Measurements from ENCODE around the gene ALG11. TPM values are rescaled to one million over a fixed set of nuclear protein-coding genes. Genes with fewer than 3 reads are reported as not detected.

ALG11 gene
- total and polyA plus RNA-seq, 12 donors = 2.8 to 24.9 (median 21.0) TPM

GRCh38 chr13:52033039-52033438, 20.8 kb downstream of the ALG11 start:
- TF ChIP-seq CTCF (IDR thresholded peaks at IDR 0.05) = no peak
- no peaks in the 10 kb centered on the region for H3K9me3 ChIP-seq
- ATAC-seq (no peak), DNase-seq (no peak)
- no peaks in the 10 kb centered on the region for H3K4me1 ChIP-seq
- 85 to 88% methylated on average over 2 of the region's 2 CpGs for WGBS, 2 donors
- no peak overlapping the region for H3K27ac ChIP-seq
- intact Hi-C loops (cut with DNase I) = no loop called here
- H3K36me3 ChIP-seq = peaks cover 0 to 21% (median 2%) of the 10 kb centered on the region in 9 donors
- H3K27me3 ChIP-seq = no peaks in the 10 kb centered on the region
- no peak overlapping the region for H3K4me3 ChIP-seq

GRCh38 chr13:52034616-52035226, 22.5 kb downstream of the ALG11 start:
- Histone ChIP-seq H3K36me3 (peaks cover 0 to 4% (median 0%) of the 10 kb centered on the region in 9 donors), H3K27me3 (no peaks in the 10 kb centered on the region), H3K4me1 (no peaks in the 10 kb centered on the region), H3K27ac (no peak overlapping the region), H3K4me3 (no peak overlapping the region), H3K9me3 (no peaks in the 10 kb centered on the region)
- no peak for TF ChIP-seq CTCF (IDR thresholded peaks at IDR 0.05)
- DNase-seq = no peak
- intact Hi-C loops (cut with DNase I) = no loop called here
- no peak for ATAC-seq
- 79 to 92% methylated on average over 5 of the region's 5 CpGs for WGBS, 2 donors

GRCh38 chr13:52036037-52036436, 23.8 kb downstream of the ALG11 start:
- TF ChIP-seq CTCF (IDR thresholded peaks at IDR 0.05) = no peak
- WGBS, 2 donors = 90 to 93% methylated on average over 1 of the region's 1 CpG
- ATAC-seq (no peak), DNase-seq (no peak)
- Histone ChIP-seq H3K4me3 (no peak overlapping the region), H3K27ac (no peak overlapping the region), H3K27me3 (no peaks in the 10 kb centered on the region), H3K4me1 (no peaks in the 10 kb centered on the region), H3K36me3 (no peaks in the 10 kb centered on the region), H3K9me3 (no peaks in the 10 kb centered on the region)
- intact Hi-C loops (cut with DNase I) = no loop called here

GRCh38 chr13:52043675-52044074, 31.5 kb downstream of the ALG11 start:
- Histone ChIP-seq H3K36me3 (no peaks in the 10 kb centered on the region), H3K27ac (no peak overlapping the region), H3K4me3 (no peak overlapping the region), H3K4me1 (no peaks in the 10 kb centered on the region), H3K9me3 (peaks cover 0 to 16% (median 0%) of the 10 kb centered on the region in 11 donors), H3K27me3 (no peaks in the 10 kb centered on the region)
- no peak for DNase-seq
- 92 to 94% methylated on average over 3 of the region's 3 CpGs for WGBS, 2 donors
- no peak for ATAC-seq
- intact Hi-C loops (cut with DNase I) = no loop called here
- no peak for TF ChIP-seq CTCF (IDR thresholded peaks at IDR 0.05)

All from heart right ventricle (tissue), 16 donors.